ENCODE measurements around the gene APLP2.

The APLP2 gene

DNA sequence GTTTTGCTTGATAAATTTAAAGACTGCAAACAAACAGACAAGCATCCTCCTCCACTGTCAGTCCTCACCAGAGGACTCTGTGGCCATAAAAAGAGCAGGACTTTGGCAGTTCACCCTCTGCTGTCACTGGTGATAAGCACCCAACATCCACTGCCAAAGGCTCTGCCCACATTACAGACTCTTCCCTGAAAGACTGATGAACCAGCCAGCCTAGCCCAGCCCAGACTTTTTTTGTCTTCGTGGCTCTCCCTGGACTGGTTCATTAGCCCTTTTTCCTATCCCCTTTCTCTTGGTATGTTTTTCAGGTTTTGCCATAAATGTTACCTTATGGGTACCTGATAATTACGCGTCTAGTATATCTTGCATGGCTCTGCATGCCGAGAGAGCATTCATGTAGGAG, 104.9 kb downstream of the APLP2 start:
- Histone ChIP-seq H3K36me3 (ENCODE audit: insufficient read depth, low read length) (no peaks in the 10 kb centered on the region), H4K20me1 (ENCODE audit: insufficient read depth, low read length) (no peaks in the 10 kb centered on the region), H3K27ac (ENCODE audit: low read length) (no peak overlapping the region), H2AFZ (ENCODE audit: low read depth, low read length) (no peak overlapping the region), H3K4me1 (ENCODE audit: insufficient read depth, low read length) (no peaks in the 10 kb centered on the region), H3K4me3 (ENCODE audit: low read depth in 1 of 2, low read length in 2 of 2) (no peak overlapping the region), H3K27me3 (ENCODE audit: insufficient read depth, low read length, poor library complexity) (no peaks in the 10 kb centered on the region), H3K9ac (ENCODE audit: low read depth, low read length) (no peak overlapping the region), H3K9me3 (ENCODE audit: insufficient read depth, low read length, severe bottlenecking) (no peaks in the 10 kb centered on the region), H3K4me2 (ENCODE audit: insufficient read depth, low read length) (no peak overlapping the region), H3K79me2 (ENCODE audit: insufficient read depth, low read length) (no peaks in the 10 kb centered on the region)
- TF ChIP-seq, protein P1, sequence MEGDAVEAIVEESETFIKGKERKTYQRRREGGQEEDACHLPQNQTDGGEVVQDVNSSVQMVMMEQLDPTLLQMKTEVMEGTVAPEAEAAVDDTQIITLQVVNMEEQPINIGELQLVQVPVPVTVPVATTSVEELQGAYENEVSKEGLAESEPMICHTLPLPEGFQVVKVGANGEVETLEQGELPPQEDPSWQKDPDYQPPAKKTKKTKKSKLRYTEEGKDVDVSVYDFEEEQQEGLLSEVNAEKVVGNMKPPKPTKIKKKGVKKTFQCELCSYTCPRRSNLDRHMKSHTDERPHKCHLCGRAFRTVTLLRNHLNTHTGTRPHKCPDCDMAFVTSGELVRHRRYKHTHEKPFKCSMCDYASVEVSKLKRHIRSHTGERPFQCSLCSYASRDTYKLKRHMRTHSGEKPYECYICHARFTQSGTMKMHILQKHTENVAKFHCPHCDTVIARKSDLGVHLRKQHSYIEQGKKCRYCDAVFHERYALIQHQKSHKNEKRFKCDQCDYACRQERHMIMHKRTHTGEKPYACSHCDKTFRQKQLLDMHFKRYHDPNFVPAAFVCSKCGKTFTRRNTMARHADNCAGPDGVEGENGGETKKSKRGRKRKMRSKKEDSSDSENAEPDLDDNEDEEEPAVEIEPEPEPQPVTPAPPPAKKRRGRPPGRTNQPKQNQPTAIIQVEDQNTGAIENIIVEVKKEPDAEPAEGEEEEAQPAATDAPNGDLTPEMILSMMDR (IDR thresholded peaks at IDR 0.05; ENCODE audit: borderline replicate concordance, extremely low read depth, low read length, poor library complexity, severe bottlenecking): no peak
- no peak for TF ChIP-seq EZH2 (IDR thresholded peaks at IDR 0.05; ENCODE audit: borderline replicate concordance, low read depth, low read length, severe bottlenecking)
- ATAC-seq (ENCODE audit: insufficient read depth, low read depth) (no peak), DNase-seq (no peak)

GRCh38 chr11:130175898-130176297, 106.2 kb downstream of the APLP2 start:
- DNase-seq: no peak
- Histone ChIP-seq H3K27me3 (ENCODE audit: insufficient read depth, low read length, poor library complexity) (no peaks in the 10 kb centered on the region), H3K4me2 (ENCODE audit: insufficient read depth, low read length) (no peak overlapping the region), H3K9ac (ENCODE audit: low read depth, low read length) (no peak overlapping the region), H3K36me3 (ENCODE audit: insufficient read depth, low read length) (no peaks in the 10 kb centered on the region), H3K4me1 (ENCODE audit: insufficient read depth, low read length) (no peaks in the 10 kb centered on the region), H3K4me3 (ENCODE audit: low read depth in 1 of 2, low read length in 2 of 2) (no peak overlapping the region), H3K9me3 (ENCODE audit: insufficient read depth, low read length, severe bottlenecking) (no peaks in the 10 kb centered on the region), H2AFZ (ENCODE audit: low read depth, low read length) (no peak overlapping the region), H3K79me2 (ENCODE audit: insufficient read depth, low read length) (no peaks in the 10 kb centered on the region), H4K20me1 (ENCODE audit: insufficient read depth, low read length) (no peaks in the 10 kb centered on the region), H3K27ac (ENCODE audit: low read length) (no peak overlapping the region)
- ATAC-seq (ENCODE audit: insufficient read depth, low read depth): no peak; the same call in 2 of the 3 replicates
- TF ChIP-seq, protein P1 (IDR thresholded peaks at IDR 0.05; ENCODE audit: borderline replicate concordance, extremely low read depth, low read length, poor library complexity, severe bottlenecking): no peak
- no peak for TF ChIP-seq EZH2 (IDR thresholded peaks at IDR 0.05; ENCODE audit: borderline replicate concordance, low read depth, low read length, severe bottlenecking)

DNA sequence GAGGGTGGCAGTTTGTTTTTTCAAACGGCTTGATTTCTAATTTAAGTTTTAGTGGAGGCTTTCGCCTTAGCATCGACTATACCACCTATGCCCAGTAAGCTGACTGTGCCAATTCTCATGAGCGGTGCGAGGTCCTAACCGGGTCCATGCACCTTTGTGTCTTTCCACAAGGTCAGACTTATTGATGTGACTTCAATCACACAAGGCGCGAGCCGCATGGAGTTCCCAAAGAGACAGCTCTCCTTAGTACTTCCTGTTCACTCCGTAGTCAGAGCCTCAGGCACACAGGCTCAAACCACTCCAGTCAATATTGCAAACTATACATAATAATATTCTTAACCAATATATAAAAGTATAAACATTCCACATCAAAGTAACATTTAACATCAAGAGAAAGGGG, 108.1 kb downstream of the APLP2 start:
- Histone ChIP-seq H3K36me3 (ENCODE audit: insufficient read depth, low read length) (no peaks in the 10 kb centered on the region), H3K79me2 (ENCODE audit: insufficient read depth, low read length) (no peaks in the 10 kb centered on the region), H3K9ac (ENCODE audit: low read depth, low read length) (no peak overlapping the region), H3K4me3 (ENCODE audit: low read depth in 1 of 2, low read length in 2 of 2) (no peak overlapping the region), H3K27me3 (ENCODE audit: insufficient read depth, low read length, poor library complexity) (no peaks in the 10 kb centered on the region), H4K20me1 (ENCODE audit: insufficient read depth, low read length) (no peaks in the 10 kb centered on the region), H2AFZ (ENCODE audit: low read depth, low read length) (no peak overlapping the region), H3K9me3 (ENCODE audit: insufficient read depth, low read length, severe bottlenecking) (no peaks in the 10 kb centered on the region), H3K4me2 (ENCODE audit: insufficient read depth, low read length) (no peak overlapping the region), H3K4me1 (ENCODE audit: insufficient read depth, low read length) (no peaks in the 10 kb centered on the region), H3K27ac (ENCODE audit: low read length) (no peak overlapping the region)
- DNase-seq (no peak), ATAC-seq (ENCODE audit: insufficient read depth, low read depth) (no peak)
- TF ChIP-seq, protein P1 (IDR thresholded peaks at IDR 0.05; ENCODE audit: borderline replicate concordance, extremely low read depth, low read length, poor library complexity, severe bottlenecking): no peak
- no peak for TF ChIP-seq EZH2 (IDR thresholded peaks at IDR 0.05; ENCODE audit: borderline replicate concordance, low read depth, low read length, severe bottlenecking)

All from DND-41 (cell line).